Choroid plexus epithelial cell (primary cell): ENCODE results near the gene ODAD4.

Experiments
- DNase-seq: peaks from one replicate; pipeline ENCODE4 v3.0.0-alpha.2; 2010; ENCODE audit warnings: low read depth
- H3K4me3 ChIP-seq: 2 replicates; pipeline ENCODE4 v1.5.1; 2011; ENCODE audit warnings: low read depth, mild to moderate bottlenecking, control low read depth, low read length, moderate library complexity
- TF ChIP-seq, protein P1 (sequence below): conservative IDR thresholded peaks from 2 replicates; pipeline ENCODE4 v1.5.1; 2011; ENCODE audit warnings: low read depth, mild to moderate bottlenecking, control low read depth, inconsistent platforms, low read length, moderate library complexity

Gene ODAD4

DNA sequence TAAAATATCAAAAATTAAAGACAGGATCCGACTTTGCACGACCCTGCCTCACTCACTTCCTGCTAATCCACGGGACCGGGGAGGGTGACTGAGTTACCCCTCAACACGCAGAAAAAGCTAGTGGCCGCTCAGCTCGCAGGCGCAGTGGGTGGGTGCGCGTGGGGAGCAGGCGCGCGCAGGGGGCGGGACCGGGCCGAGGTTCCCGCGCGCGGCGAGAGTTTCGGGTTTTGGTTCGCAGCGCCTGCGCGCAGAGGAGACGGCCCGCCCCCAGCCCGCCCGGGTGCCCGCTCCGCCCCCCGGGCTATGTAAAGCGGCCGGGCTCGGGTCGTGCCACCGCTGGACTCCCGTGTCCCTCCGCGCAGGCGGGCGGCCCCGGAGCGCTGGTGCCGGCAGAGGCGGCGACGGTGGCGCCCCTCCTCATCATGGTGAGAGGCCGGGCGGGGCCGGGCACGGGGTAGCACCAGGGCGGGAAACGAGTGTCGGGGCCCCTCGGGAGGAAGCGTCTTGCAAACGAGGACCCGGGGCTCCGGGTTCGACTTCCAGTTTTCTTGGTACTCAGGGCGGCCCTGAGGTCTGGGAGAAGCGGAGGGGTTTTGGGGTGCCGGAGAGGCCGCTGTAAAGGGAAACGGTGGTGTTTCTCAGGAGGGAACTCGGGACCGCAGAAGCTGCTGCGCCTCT is 36.2 kb downstream of the ODAD4 start, which contains the start of gene CNP:
TSS of gene CNP (plus strand) at position 333 of the 678 bp plus-strand sequence. CDS start at position 423, 90 bp downstream.
- peak; percentile 93 for DNase-seq
- peak within 1 kb of the TSS; percentile 84 for H3K4me3 ChIP-seq
- TF ChIP-seq, protein P1, sequence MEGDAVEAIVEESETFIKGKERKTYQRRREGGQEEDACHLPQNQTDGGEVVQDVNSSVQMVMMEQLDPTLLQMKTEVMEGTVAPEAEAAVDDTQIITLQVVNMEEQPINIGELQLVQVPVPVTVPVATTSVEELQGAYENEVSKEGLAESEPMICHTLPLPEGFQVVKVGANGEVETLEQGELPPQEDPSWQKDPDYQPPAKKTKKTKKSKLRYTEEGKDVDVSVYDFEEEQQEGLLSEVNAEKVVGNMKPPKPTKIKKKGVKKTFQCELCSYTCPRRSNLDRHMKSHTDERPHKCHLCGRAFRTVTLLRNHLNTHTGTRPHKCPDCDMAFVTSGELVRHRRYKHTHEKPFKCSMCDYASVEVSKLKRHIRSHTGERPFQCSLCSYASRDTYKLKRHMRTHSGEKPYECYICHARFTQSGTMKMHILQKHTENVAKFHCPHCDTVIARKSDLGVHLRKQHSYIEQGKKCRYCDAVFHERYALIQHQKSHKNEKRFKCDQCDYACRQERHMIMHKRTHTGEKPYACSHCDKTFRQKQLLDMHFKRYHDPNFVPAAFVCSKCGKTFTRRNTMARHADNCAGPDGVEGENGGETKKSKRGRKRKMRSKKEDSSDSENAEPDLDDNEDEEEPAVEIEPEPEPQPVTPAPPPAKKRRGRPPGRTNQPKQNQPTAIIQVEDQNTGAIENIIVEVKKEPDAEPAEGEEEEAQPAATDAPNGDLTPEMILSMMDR: no peak

DNA sequence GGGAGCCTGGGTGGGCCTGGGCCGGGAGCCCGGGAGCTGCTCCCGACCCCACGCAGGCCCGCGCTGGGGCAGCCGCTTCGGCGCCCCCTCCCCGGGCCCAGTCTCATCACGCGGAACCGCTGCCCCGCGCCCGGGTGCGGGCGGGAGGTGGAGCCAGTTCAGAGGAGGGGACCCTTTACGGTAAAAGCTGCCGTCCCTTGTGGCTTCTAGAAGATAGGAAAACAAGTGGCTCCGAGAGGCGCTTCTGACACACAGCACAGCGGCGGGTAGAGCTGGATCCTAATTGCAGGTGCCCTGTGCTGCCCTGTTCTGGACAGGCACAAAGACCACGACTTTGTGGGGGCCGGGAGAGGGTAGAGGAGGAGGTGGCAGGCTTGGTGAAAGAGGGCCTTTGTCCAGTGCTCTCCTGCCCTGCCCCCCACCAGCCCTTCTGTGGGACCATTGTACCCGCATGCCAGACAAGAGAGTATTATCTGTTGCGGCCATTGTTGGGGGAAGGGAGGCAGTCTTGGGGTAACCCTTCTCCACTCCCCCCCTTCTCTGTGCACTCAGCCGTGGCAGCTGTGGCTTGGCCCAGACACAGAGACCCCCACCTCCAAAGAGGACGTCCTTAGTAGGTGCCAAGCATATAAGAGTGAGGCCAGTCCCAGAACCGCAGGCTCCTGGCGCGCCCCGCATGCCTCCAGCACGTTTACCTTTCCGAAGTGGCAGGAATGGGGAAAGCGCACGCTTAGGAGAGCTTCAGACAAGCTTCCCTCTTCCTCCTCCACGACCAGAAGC is 36.9 kb downstream of the ODAD4 start:
- peak overlapping the region; percentile 84 for H3K4me3 ChIP-seq
- TF ChIP-seq, protein P1: no peak
- DNase-seq: peak; percentile 29

DNA sequence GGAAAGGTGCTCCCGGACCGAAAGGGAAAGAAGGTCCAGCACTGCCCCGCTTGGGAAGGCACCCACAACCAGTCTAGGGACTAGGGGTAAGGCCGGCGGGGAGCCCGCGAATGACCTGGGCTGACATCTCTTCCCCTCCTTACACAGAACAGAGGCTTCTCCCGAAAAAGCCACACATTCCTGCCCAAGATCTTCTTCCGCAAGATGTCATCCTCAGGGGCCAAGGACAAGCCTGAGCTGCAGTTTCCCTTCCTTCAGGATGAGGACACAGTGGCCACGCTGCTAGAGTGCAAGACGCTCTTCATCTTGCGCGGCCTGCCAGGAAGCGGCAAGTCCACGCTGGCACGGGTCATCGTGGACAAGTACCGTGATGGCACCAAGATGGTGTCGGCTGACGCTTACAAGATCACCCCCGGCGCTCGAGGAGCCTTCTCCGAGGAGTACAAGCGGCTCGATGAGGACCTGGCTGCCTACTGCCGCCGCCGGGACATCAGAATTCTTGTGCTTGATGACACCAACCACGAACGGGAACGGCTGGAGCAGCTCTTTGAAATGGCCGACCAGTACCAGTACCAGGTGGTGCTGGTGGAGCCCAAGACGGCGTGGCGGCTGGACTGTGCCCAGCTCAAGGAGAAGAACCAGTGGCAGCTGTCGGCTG is 37.6 kb downstream of the ODAD4 start:
- peak overlapping the region; percentile 84 for H3K4me3 ChIP-seq
- no peak for DNase-seq
- TF ChIP-seq, protein P1: no peak

DNA sequence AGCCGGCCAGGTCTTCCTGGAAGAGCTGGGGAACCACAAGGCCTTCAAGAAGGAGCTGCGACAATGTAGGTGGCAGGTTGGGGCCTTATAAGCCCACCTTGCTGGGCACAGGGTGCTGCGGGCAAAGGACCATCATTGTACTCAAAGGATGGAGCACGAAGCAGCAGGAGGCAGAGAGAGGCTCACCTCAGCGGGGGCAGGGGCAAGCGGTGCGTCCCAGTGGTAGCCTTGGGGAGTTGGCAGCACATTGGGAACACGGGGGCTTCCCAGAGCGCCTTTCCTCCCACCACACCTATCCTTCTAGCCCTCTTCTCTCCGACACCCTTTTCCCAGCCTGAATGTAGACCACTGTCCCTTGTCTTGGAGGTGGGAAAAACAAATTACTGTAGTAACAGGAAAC is 38.3 kb downstream of the ODAD4 start:
- no peak for DNase-seq
- TF ChIP-seq, protein P1: no peak
- H3K4me3 ChIP-seq: peak overlapping the region; percentile 17

DNA sequence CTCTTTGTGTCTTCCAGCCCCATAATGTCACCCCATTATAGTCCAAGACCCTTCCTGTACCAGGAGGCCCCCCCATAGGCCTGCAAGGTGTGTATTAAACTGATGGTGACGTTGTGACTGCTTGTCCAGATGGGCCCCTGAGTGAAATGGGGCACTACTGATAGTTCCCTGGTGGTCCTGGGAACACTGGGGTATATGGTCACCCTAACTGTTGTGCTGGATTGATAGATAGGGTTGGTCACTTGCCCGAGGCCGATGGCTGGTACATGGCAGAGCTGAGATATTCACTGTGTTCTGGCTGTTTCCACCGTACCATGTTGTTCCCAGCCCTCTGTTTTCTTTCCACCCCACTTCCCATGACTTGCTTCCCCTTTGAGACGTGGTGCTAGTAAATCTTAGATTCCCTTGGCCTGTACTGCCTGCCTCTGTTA is 40.5 kb downstream of the ODAD4 start:
- TF ChIP-seq, protein P1: no peak
- no peak overlapping the region for H3K4me3 ChIP-seq
- DNase-seq: no peak

DNA sequence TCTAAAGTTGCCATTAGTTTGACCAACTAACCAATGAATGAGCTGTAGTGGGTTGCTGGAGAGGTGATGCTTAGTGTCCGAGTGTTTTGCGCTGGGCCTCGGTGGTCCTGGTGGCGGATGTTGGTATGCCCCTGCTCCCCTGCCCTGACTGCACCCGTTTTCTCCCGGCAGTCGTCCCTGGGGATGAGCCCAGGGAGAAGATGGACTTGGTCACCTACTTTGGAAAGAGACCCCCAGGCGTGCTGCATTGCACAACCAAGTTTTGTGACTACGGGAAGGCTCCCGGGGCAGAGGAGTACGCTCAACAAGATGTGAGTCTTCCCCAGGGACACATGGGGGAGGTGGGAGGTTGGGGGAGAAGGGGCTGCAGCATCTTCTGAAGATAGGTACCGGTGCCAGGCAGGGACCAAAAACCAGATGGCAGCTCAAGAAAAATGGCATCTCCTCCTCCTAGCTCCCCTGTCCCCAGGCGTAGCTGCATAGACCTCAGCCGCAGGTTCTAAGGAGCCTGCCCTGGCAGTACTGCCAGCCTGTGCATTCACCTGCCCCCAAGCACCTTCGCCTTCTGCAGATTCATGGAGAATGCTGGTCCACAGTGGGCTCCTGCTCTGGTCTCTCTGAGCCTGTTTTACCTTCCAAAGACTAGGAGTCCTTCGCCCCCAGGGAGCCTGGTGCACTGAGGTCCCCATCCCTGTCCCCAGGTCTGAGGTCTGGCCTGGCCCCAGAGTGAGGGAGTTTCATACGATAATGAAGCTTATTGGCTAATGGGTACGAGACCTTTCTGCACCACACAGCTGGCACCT is 41.5 kb downstream of the ODAD4 start:
- TF ChIP-seq, protein P1: no peak
- no peak overlapping the region for H3K4me3 ChIP-seq
- DNase-seq: no peak
